GM19193 (cell line): ENCODE data around the gene SNRPD2.
A peak's percentile ranks its signal among the peaks of the same experiment; 100 is the strongest.

Experiments used
- POLR2A ChIP-seq: IDR thresholded peaks from 4 replicates; pipeline ENCODE4 v1.6.1; 2011; ENCODE audit not compliant: insufficient read depth, insufficient read length; ENCODE audit errors: extremely low read depth

Gene SNRPD2

DNA sequence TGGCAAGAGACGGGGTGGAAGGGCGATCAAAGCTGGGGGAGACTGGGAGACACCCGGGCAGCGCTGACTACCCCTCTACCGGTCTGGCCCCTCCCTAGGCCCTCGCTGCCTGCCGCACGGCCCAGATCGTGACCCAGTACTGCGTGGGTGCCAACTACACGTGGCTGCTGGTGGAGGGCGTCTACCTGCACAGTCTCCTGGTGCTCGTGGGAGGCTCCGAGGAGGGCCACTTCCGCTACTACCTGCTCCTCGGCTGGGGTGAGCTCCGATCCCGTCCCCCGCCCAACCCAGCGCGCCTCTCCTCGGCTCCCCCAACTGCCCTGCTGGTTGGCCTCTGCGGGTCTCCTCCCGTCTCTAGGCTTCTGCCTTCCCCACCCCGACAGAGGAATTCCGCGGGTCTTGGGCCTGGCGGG is 14.9 kb downstream of the SNRPD2 start:
- no peak for TF ChIP-seq POLR2A

DNA sequence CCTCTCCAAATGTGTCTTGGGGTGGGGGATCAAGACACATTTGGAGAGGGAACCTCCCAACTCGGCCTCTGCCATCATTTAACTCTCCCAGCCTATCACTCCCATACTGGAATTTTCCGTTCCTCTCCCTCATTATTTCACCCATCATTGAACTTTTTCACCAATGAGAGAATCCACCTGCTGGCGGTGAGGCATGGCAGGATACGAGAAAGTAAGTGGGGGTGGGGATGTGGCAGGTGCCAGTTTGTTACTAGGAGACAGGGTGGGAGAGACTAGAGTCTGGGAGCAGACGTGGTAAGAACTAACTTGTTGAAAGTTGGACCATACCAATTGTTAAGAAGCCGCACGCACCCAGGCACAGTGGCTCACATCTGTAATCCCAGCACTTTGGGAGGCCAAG is 16.8 kb downstream of the SNRPD2 start:
- TF ChIP-seq POLR2A: no peak

DNA sequence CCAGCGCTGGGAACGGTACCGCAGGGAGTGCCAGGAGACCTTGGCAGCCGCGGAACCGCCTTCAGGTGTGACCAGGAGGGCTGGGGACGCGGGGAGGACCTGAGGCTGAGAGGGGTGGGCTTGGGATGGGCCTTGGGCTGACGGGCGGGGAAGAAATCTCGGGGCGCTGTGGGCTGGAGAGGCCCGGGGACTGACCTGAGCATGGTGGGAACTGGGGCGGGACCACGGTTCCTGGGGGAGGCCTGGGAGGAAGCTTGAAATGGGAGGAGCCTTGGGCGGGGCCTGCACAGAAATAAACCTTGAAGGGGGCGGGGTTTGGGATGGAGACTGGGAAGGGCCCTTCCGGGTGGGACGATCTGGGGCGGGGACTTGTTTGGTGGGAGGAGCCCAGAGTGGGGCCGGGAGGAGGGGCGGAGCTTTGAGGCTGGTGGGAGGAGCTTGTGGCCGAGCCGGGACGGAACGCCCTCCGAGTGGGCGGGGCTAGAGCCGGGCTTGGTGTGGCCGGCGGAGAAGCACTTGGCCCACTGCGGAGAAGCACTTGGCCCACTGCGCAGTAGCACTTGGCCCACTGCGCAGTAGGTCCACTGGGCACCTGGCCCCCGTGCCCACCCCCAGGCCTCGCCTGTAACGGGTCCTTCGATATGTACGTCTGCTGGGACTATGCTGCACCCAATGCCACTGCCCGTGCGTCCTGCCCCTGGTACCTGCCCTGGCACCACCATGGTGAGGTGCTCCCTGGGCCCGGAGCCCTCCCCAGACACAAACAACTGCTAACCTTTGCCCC is 20.9 kb downstream of the SNRPD2 start:
- peak; percentile 41 for TF ChIP-seq POLR2A

DNA sequence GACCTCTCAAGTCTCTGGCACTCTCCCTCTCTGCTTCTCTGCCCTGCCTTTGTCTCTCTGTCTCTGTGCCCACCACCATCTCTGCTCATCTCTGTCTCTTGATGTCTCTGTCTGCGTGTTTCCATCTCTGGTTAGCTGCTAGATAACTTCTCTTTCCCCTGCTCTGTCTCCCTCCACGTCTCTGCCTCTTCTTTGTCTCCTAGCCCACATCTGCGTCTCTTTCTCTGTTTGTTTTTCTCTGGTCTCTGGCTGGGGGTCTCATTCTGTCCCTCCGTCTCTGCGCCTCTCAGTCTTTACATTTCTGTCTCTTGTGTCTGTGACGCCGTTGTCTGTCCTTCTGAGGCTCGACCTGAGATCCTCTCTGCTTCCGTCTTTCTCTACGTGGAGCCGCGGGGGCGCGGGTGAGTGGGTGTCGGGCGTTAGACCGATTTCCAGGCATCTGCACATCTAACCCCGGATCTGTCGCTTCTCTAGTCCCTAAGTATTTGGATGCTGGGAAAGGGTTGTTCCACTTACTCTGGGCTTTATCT is 23.3 kb downstream of the SNRPD2 start:
- TF ChIP-seq POLR2A: no peak

DNA sequence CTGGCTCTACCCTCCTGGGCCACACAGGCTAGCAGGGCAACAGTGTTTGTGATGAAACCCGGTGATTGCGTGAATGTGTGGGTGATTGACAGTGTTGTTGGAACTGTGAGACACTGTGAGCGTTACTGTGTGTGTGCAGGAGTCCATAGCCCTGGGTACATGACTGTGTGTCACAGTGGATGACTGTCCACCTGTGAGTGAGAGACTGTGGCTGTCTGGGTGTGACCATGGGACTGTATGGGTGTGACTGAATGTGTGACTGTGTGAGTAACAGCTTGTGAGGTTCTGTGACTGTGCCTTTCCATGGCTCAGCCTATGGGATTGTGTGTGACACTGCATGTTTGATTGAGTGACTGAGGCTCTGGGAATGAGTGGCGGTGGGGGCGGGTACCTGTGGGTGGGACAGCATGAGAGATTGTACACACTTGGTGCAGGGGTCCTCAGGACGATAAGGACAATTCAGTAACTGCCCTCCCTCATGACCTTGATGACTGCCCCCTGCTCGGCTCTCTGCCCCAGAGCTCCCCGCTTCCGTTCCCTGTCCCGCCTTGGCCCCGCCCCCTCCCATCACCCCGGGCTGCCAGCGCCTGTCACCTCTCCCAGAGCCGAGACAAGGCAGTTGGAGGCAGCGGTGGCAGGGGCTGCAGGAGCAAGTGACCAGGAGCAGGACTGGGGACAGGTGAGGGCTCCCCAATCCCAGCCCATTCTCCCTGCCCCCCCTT is 24.0 kb downstream of the SNRPD2 start, which contains the start of gene GIPR:
GIPR (plus strand) TSS at position 602 of the 722 bp plus-strand sequence. CDS start 1,300 bp downstream, outside the sequence.
- TF ChIP-seq POLR2A: peak; percentile 66

DNA sequence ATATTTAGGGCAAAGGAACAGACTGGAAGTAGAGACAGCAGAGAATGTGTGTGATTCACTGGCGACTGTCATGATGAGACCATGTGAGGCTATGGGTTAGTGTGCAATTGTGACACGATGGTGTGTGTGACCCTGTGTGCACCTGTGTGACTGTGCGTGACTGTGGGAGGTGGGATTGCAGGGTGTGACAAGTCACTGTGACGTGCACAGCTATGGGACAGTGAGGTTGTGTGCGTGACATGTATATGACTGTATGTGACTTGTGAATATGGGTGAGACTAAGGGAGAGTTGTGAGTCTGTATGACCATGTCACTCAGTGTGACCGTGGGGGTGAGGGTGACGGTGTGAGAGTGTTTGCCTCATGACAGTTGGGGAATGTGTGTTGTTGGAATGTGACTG is 27.2 kb downstream of the SNRPD2 start:
- TF ChIP-seq POLR2A: no peak

DNA sequence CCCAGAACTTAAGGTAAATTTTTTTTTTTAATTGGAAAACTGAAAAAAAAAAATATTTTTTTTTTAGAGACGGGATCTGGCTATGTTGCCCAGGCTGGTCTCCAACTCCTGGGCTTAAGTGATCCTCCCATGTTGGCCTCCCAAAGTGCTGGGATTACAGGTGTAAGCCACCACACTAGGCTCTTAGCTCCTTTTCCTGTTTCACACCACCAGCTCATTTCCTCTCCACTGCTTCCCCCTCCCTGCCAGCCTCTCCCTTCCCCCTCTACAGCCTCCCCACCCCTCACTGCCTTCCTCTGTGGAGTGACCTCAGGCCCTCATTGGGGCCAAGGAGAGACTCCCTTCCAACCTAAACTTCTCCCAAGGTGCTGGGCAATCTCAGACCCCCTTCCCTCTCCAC is 28.0 kb downstream of the SNRPD2 start:
- no peak for TF ChIP-seq POLR2A

DNA sequence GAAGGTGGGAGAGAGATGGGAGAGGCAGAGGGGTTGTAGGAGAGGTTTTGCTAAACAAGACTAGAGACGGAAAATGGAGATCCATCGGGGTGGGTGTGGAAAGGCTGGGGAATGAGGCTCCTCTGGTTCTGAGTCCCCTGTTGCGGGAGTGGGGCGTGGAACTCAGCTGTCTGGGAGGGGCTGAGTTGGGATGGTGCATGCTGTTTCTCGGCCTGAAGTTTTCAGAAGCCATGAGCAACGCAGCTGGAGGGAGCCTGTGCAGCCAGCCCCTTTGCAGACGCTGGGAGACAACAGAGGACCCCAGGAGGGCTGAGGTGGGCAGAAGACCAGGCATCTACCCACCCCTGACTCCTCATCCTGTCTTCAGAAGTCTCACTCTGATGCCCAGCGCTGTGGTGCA is 31.1 kb downstream of the SNRPD2 start:
- TF ChIP-seq POLR2A: no peak

DNA sequence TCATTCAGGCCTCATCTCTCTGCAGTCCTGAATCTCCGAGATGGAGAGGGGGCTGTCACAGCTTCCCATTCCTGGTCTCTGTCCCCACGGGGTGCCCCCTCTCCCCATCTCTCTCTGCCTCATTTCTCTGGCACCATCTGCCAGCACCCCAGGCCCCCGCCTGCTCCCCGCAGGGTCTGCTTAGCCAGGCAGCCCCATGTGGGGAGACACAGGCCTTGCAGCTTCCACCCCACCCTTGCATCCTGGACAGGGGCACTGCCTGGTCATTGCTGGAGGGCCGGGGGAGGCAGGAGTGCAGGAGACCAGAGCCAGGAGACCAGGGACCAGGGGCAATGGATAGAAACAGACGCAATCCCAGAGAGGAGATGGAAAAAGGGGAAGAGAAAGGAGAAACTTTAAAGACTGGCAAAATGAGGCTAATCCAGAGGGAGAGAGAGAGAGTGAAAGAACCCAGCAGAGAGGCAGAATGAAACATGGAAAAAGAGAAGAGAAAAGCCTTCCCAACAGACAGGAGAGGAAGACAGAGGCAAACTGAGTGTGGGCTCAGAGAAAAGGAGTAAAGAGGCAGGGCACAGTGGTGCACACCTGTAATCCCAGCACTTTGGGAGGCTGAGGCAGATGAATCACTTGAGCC is 32.5 kb downstream of the SNRPD2 start:
- TF ChIP-seq POLR2A: no peak

DNA sequence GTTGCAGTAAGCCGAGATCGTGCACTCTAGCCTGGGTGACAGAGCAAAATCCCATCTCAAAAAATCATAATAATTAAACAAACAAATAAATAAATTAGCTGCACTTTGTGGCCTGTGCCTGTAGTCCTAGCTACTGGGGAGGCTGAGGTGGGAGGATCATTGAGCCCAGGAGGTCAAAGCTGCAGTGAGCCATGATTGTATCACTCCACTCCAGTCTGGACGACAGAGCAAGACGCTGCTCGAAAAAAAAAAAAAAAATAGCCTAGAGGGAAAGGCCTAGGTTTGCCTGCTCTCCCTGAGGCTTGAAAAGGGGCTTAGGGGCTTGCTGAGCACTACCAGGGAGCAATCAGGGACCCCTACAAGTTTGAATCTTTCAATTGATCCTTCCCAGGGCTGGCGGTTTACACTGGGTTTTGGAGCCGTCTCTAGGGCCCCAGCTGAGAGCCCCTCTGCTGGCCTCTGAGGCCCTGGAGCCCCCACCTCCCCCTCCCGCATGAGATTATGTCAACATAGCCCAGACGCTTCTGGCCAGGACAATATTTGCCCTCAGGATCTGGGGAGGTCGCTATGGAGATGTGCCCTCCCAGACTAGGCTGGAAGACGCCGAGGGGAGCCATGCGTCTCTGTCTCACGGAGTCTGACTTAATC is 34.1 kb downstream of the SNRPD2 start:
- no peak for TF ChIP-seq POLR2A

DNA sequence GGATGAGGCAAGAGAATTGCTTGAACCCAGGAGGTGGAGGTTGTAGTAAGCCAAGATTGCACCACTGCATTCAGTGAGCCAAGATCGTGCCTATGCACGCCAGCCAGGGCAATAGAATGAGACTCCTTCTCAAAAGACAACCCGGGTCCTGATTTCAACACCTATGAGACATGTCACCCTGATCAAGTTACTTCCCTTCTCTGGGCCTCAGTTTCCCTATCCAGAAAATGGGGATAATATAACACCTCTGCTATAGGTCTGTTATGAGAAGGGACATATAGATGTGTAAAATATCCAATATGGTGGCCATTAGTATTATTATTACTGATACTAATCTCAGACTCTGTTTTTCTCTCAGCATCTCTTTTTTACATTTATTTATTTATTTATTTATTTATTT is 36.7 kb downstream of the SNRPD2 start:
- TF ChIP-seq POLR2A: no peak

DNA sequence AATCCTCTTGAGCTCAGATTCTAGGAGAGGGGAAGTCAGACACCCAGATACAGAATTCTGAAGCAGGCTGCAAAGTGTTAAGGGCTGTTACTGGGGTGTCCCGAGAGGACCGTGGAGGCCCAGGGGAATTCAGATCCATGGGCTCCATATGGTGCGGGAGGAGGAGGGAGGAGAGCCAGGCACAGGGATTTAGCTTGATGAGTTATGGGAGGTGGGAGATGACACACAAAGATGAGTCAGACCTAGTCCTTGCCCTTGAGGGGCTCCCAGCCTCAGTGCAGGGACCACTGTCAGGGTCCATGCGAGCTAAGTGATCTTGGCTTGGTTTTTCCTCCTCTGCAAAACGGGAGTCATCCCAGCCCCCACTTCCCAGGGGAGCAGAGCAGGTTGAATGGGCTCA is 38.1 kb downstream of the SNRPD2 start:
- TF ChIP-seq POLR2A: no peak

DNA sequence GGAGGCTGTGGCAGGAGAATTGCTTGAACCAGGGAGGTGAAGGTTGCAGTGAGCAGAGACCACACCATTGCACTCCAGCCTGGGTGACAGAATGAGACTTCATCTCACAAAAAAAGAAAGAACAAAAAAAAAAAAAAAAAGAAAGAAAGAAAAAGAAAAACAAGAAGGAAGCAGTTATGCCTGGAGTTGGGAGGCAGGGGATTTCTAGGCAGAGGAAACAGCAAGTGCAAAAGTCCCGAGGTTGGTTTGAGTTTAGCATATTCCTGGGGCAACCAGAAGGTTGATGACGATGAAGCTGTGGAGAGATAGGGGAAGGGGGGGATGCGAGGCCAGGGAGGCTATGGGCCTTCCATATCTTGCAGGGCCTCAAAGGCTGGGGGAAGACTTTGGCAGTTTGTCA is 41.0 kb downstream of the SNRPD2 start:
- no peak for TF ChIP-seq POLR2A

DNA sequence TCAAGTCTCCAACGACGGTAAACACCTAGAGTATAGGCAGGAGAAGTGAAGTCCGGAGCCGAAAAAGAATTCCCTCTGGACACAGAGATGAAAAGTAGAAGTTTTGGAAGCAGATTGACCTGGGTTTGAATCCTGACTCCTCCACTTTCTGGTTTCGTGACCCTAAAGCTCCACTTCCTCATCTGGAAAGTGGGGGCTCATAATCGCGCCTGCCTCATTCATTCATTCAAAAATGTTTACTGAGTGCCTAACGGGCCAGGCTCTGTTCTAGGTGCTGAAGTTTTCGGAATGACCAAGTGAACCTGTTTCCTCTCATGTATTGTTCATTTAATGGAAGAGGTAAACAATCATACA is 45.4 kb downstream of the SNRPD2 start:
- no peak for TF ChIP-seq POLR2A

DNA sequence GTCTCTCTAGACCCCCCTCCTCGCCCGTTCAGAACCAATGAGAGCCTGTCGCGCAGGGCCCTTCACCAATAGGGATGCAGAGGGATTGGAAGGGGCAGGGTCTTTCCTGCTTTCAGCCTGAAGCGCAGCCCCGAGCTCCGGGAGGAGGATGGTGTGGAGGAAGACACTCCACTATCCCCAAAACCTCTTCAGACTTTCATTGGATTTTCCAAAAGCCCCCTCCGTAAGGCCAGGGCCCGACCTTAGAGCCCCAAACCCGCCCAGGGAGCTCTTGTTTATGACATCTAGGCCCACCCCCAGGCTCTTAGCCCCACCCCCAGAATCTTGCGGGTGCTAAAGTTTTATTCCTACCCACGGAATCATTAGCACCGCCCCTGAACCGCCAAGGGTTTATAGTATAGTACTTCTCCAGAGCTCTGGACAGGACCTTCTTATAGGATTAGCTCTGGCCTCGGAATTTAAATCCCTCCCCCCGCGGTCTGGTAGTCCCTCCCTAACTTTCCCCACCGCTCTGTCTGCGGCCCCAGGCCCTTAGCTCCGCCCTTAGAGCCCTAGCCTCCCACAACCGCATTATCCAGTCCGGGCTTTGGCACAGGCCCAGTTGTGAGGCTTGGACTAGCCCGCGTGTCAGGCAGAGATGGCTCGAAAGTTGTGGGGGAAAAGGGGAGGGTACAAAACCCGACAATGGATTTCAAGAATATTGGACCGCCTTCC is 46.0 kb downstream of the SNRPD2 start:
- TF ChIP-seq POLR2A: no peak

DNA sequence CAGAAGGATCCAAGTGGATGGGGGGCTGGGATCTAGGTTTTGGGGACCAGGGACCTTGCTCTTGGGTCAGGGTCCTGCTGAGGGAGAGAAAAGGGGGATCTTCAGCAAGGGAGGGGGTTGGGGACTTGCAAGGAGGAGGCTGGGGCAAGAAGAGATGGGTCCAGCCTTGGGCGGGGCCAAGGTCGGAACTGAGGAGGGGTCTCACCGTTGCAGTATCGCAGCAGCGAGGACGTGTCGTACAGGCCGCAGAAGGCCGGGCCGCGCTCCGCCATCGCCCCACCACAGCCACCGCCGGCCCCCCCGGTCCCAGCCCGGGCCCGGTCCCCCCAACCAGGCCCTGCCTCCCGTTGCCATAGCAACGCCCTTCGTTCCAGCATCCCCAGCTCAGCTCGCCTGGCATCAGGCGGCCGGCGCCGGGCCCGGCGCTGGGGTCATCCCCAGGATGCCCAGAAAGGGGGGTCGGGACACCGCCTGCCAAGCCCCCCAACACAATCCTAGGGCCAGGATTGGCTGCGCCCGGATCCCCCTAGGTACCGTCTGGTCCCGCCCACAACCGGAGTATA is 46.6 kb downstream of the SNRPD2 start:
- no peak for TF ChIP-seq POLR2A
